GM23338 (cell line): ENCODE measurements around the gene FGF9. TPM values are rescaled to one million over a fixed set of nuclear protein-coding genes. Genes with fewer than 3 reads are reported as not detected.

Experiments used
- ATAC-seq: fragments of 200-7000 bp; cut with Tn5 transposase; 3 replicates; pipeline ENCODE4 v1.9.1; 2020
- DNase-seq: peaks from one replicate; pipeline ENCODE4 v3.0.0-alpha.2; 2015; ENCODE audit warnings: low spot score
- H2AFZ ChIP-seq: fragments of 200-600 bp; sonication (generic); 2 replicates; pipeline ENCODE4 v1.8.0; 2016; ENCODE audit warnings: antibody characterized with exemption, mild to moderate bottlenecking, moderate library complexity
- H3F3A ChIP-seq: fragments of 200-600 bp; sonication (generic); replicated peaks from 2 replicates; pipeline ENCODE4 v1.8.0; 2017; ENCODE audit warnings: antibody characterized with exemption, mixed run types, low read depth
- H3K27ac ChIP-seq: fragments of 200-600 bp; sonication (generic); 2 replicates; pipeline ENCODE4 v1.6.1; 2016; ENCODE audit warnings: low read depth
- H3K27me3 ChIP-seq: fragments of 200-600 bp; sonication (generic); 2 replicates; pipeline ENCODE4 v1.8.0; 2016; ENCODE audit warnings: mild to moderate bottlenecking, mixed run types, moderate library complexity; ENCODE audit not compliant: insufficient read depth
- H3K36me3 ChIP-seq: fragments of 200-600 bp; sonication (generic); 2 replicates; pipeline ENCODE4 v1.8.0; 2016; ENCODE audit warnings: mild to moderate bottlenecking; ENCODE audit not compliant: insufficient read depth
- H3K4me1 ChIP-seq: fragments of 200-600 bp; sonication (generic); 2 replicates; pipeline ENCODE4 v1.8.0; 2016; ENCODE audit warnings: mild to moderate bottlenecking, moderate library complexity; ENCODE audit not compliant: insufficient read depth
- H3K4me2 ChIP-seq: fragments of 200-600 bp; sonication (generic); 2 replicates; pipeline ENCODE4 v1.7.1; 2017; ENCODE audit warnings: mixed run types
- H3K4me3 ChIP-seq: fragments of 200-600 bp; sonication (generic); 2 replicates; pipeline ENCODE4 v1.6.1; 2016; ENCODE audit warnings: mixed run types
- H3K79me2 ChIP-seq: fragments of 200-600 bp; sonication (generic); replicated peaks from 2 replicates; pipeline ENCODE4 v1.8.0; 2017; ENCODE audit warnings: mild to moderate bottlenecking; ENCODE audit not compliant: insufficient read depth
- H3K9me2 ChIP-seq: fragments of 200-600 bp; sonication (generic); 2 replicates; pipeline ENCODE4 v1.8.0; 2017; ENCODE audit not compliant: insufficient read depth
- H4K20me1 ChIP-seq: fragments of 200-600 bp; sonication (generic); replicated peaks from 2 replicates; pipeline ENCODE4 v1.8.0; 2017; ENCODE audit warnings: mild to moderate bottlenecking; ENCODE audit not compliant: insufficient read depth
- H3K27ac Mint-ChIP-seq: 2 replicates; pipeline ENCODE4 v1.8.0; 2020; ENCODE audit warnings: inconsistent platforms, mild to moderate bottlenecking, moderate library complexity, mixed read lengths
- H3K27me3 Mint-ChIP-seq: 3 replicates; pipeline ENCODE4 v1.8.0; 2022; ENCODE audit warnings: low read depth, mild to moderate bottlenecking, moderate library complexity, mixed read lengths, inconsistent platforms; ENCODE audit not compliant: insufficient read depth, poor library complexity
- H3K36me3 Mint-ChIP-seq: 3 replicates; pipeline ENCODE4 v1.8.0; 2021; ENCODE audit warnings: low read depth, mild to moderate bottlenecking, inconsistent platforms, moderate library complexity, mixed read lengths
- H3K4me1 Mint-ChIP-seq: 3 replicates; pipeline ENCODE4 v1.8.0; 2020; ENCODE audit warnings: mild to moderate bottlenecking, inconsistent platforms, mixed read lengths
- H3K4me3 Mint-ChIP-seq: 3 replicates; pipeline ENCODE4 v1.8.0; 2021; ENCODE audit warnings: moderate library complexity, mild to moderate bottlenecking, inconsistent platforms, mixed read lengths
- H3K9me3 Mint-ChIP-seq: 3 replicates; pipeline ENCODE4 v1.8.0; 2020; ENCODE audit warnings: moderate library complexity, mild to moderate bottlenecking, inconsistent platforms, mixed read lengths
- CREB1 ChIP-seq: fragments of 250-450 bp; sonication (Bioruptor Pico); IDR thresholded peaks from 2 replicates; pipeline ENCODE4 v1.5.0; 2020; ENCODE audit warnings: low read depth, mild to moderate bottlenecking, moderate library complexity
- EZH2 ChIP-seq: fragments of 200-600 bp; sonication (generic); IDR thresholded peaks from one replicate; pipeline ENCODE4 v1.8.0; 2017; ENCODE audit warnings: antibody characterized with exemption, mild to moderate bottlenecking, low read depth; ENCODE audit not compliant: unreplicated experiment
- JUNB ChIP-seq: IDR thresholded peaks from one replicate; pipeline ENCODE4 v1.6.1; 2016; ENCODE audit warnings: antibody characterized with exemption; ENCODE audit not compliant: unreplicated experiment
- ZNF114 ChIP-seq: fragments of 250-450 bp; sonication (Bioruptor Pico); IDR thresholded peaks from 2 replicates; pipeline ENCODE4 v1.5.0; 2020; ENCODE audit warnings: mild to moderate bottlenecking, moderate library complexity
- ZNF331 ChIP-seq: fragments of 250-450 bp; sonication (Bioruptor Pico); IDR thresholded peaks from 2 replicates; pipeline ENCODE4 v1.5.0; 2020; ENCODE audit warnings: low read depth, mild to moderate bottlenecking, moderate library complexity
- long read RNA-seq: library from polyadenylated mRNA; unstranded; transcript quantifications from one replicate; pipeline ENCODE4 v2.0.0, GENCODE V29; 2020; ENCODE audit not compliant: unreplicated experiment
- polyA plus RNA-seq: library from polyadenylated mRNA; unstranded; fragments of >200 nt; fragmentation: Nextera tagmentation; extraction: Ambion mirVana; gene quantifications from 2 replicates; pipeline ENCODE4 v1.2.1, GENCODE V29; 2016
- total RNA-seq: library from RNA; depleted of rRNA; stranded (reverse); fragments of >200 nt; shearing (Covaris generic); gene quantifications from 2 replicates; pipeline ENCODE4 v1.2.3, GENCODE V29; 2014; rRNA removed
- TF ChIP-seq, protein P1 (sequence below): fragments of 250-450 bp; sonication (Bioruptor Pico); IDR thresholded peaks from 2 replicates; pipeline ENCODE4 v1.5.0; 2020; ENCODE audit warnings: mild to moderate bottlenecking, moderate library complexity
- TF ChIP-seq, protein P2 (sequence below): IDR thresholded peaks from one replicate; pipeline ENCODE4 v1.6.1; 2018; ENCODE audit warnings: antibody characterized with exemption; ENCODE audit not compliant: unreplicated experiment
- TF ChIP-seq, protein P3 (sequence below), 2 experiments: fragments of 200-600 bp in 1 of 2; sonication (generic) in 1 of 2; conservative IDR thresholded peaks; 2 replicates each; pipeline versions ENCODE4 v1.5.1 to v1.6.1; 2016 to 2017; ENCODE audit warnings: antibody characterized with exemption in 2 of 2, low read depth in 2 of 2, mild to moderate bottlenecking in 2 of 2, moderate library complexity in 1 of 2

FGF9 gene
- total RNA-seq: 0.08 TPM in 1 of 2 replicates, not detected in the other
- 0.27 TPM in 1 of 2 replicates, not detected in the other for polyA plus RNA-seq
- long read RNA-seq: 0 reads

DNA sequence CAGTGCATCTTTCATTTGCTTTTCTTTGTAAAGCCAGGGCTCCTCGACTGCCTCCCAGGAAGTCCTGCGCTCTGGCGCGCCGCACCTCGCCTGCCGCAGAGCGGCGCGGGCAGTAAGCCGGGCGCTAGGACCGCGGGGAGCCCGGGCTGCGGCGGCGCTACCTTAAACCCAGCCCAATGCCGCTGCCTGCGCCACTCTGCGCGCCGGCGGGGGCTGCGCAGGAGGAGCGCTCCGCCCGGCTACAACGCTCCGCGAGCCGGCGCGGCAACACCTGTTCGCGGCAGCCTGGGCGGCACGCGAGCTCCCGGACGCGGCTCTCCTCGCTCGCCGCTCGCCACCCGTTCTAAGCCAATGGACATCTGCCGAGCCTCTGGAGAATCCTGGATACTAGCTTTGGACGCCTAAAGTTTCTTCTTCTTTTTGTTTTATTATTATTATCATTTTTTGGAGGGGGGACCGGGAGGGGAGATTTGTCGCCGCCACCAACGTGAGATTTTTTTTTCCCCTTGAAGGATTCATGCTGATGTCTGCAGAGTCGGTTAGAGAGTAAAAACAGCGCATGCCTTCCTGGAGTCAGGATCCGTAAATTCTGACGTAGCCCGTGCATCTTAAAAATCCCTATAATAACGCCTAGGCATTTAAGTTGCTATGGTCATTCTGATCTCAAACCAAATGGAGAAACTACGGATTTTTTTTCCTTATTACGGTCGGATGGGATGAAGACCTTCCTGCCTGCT lies at the start of gene FGF9:
TSS of gene FGF9 (plus strand) at position 191 of the 737 bp plus-strand sequence. CDS start 840 bp downstream, outside the sequence.
- H2AFZ ChIP-seq: peak within 1 kb of the TSS; percentile 99
- peak within 1 kb of the TSS; percentile 86 for H3K4me3 Mint-ChIP-seq
- ATAC-seq: peak; percentile 63
- H3K9me2 ChIP-seq: no peaks in the 10 kb centered on the region
- peak; percentile 92 for DNase-seq
- no peak within 1 kb of the TSS for H3K27ac ChIP-seq
- peak within 1 kb of the TSS; percentile 89 for H3K4me2 ChIP-seq
- H3K27ac Mint-ChIP-seq: no peak within 1 kb of the TSS
- peaks cover 40% of the 10 kb centered on the region for H3K4me1 ChIP-seq
- H3K27me3 ChIP-seq: peaks cover 97% of the 10 kb centered on the region
- no peaks in the 10 kb centered on the region; the same call in 2 of the 3 replicates for H3K9me3 Mint-ChIP-seq
- no peaks in the 10 kb centered on the region for H3K79me2 ChIP-seq
- H3K4me1 Mint-ChIP-seq: peaks cover 34% of the 10 kb centered on the region
- peaks cover 8% of the 10 kb centered on the region for H3F3A ChIP-seq
- H4K20me1 ChIP-seq: peaks cover 12% of the 10 kb centered on the region
- H3K36me3 Mint-ChIP-seq: no peaks in the 10 kb centered on the region
- H3K27me3 Mint-ChIP-seq: peaks cover 82% of the 10 kb centered on the region
- peak within 1 kb of the TSS; percentile 87 for H3K4me3 ChIP-seq
- TF ChIP-seq EZH2 (peak; percentile 76), ZNF331 (CRISPR knock-in tag) (no peak), CREB1 (CRISPR knock-in tag) (peak; percentile 63)
- no peaks in the 10 kb centered on the region; the same call in 1 of the 2 replicates for H3K36me3 ChIP-seq

DNA sequence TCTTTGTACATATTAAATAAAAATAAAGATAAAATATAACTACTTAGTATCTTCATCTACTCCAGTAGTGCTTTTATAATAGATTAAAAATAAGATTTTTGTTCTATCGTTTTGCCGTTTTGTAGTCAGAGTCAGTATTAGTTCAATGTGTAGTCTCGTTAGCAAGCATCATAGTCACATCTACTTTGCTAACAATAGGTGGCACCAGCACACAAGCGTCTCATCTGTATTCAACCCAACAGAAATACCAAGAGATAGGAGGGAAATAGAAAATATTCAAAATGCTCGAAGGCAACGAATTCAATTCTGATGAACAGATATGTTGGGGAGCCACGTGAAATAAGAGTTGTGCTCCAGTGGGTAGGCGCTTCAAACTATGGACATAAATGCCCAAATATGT lies 45.5 kb upstream of the FGF9 start:
- Histone ChIP-seq H3K27me3 (no peaks in the 10 kb centered on the region), H3K79me2 (no peaks in the 10 kb centered on the region), H3K4me2 (no peak overlapping the region), H3K4me1 (no peaks in the 10 kb centered on the region), H3K9me2 (no peaks in the 10 kb centered on the region), H3F3A (no peaks in the 10 kb centered on the region), H2AFZ (no peak overlapping the region), H4K20me1 (no peaks in the 10 kb centered on the region), H3K4me3 (no peak overlapping the region), H3K27ac (no peak overlapping the region), H3K36me3 (no peaks in the 10 kb centered on the region)
- peaks cover 3% of the 10 kb centered on the region; the same call in 2 of the 3 replicates for H3K9me3 Mint-ChIP-seq
- no peaks in the 10 kb centered on the region for H3K4me1 Mint-ChIP-seq
- H3K36me3 Mint-ChIP-seq: no peaks in the 10 kb centered on the region; the same call in 2 of the 3 replicates
- ATAC-seq (peak; percentile 41; the same call in 2 of the 3 replicates), DNase-seq (peak; percentile 53)
- no peak overlapping the region for H3K4me3 Mint-ChIP-seq
- no peak overlapping the region for H3K27ac Mint-ChIP-seq
- peaks cover 1% of the 10 kb centered on the region for H3K27me3 Mint-ChIP-seq
- TF ChIP-seq, protein P1, sequence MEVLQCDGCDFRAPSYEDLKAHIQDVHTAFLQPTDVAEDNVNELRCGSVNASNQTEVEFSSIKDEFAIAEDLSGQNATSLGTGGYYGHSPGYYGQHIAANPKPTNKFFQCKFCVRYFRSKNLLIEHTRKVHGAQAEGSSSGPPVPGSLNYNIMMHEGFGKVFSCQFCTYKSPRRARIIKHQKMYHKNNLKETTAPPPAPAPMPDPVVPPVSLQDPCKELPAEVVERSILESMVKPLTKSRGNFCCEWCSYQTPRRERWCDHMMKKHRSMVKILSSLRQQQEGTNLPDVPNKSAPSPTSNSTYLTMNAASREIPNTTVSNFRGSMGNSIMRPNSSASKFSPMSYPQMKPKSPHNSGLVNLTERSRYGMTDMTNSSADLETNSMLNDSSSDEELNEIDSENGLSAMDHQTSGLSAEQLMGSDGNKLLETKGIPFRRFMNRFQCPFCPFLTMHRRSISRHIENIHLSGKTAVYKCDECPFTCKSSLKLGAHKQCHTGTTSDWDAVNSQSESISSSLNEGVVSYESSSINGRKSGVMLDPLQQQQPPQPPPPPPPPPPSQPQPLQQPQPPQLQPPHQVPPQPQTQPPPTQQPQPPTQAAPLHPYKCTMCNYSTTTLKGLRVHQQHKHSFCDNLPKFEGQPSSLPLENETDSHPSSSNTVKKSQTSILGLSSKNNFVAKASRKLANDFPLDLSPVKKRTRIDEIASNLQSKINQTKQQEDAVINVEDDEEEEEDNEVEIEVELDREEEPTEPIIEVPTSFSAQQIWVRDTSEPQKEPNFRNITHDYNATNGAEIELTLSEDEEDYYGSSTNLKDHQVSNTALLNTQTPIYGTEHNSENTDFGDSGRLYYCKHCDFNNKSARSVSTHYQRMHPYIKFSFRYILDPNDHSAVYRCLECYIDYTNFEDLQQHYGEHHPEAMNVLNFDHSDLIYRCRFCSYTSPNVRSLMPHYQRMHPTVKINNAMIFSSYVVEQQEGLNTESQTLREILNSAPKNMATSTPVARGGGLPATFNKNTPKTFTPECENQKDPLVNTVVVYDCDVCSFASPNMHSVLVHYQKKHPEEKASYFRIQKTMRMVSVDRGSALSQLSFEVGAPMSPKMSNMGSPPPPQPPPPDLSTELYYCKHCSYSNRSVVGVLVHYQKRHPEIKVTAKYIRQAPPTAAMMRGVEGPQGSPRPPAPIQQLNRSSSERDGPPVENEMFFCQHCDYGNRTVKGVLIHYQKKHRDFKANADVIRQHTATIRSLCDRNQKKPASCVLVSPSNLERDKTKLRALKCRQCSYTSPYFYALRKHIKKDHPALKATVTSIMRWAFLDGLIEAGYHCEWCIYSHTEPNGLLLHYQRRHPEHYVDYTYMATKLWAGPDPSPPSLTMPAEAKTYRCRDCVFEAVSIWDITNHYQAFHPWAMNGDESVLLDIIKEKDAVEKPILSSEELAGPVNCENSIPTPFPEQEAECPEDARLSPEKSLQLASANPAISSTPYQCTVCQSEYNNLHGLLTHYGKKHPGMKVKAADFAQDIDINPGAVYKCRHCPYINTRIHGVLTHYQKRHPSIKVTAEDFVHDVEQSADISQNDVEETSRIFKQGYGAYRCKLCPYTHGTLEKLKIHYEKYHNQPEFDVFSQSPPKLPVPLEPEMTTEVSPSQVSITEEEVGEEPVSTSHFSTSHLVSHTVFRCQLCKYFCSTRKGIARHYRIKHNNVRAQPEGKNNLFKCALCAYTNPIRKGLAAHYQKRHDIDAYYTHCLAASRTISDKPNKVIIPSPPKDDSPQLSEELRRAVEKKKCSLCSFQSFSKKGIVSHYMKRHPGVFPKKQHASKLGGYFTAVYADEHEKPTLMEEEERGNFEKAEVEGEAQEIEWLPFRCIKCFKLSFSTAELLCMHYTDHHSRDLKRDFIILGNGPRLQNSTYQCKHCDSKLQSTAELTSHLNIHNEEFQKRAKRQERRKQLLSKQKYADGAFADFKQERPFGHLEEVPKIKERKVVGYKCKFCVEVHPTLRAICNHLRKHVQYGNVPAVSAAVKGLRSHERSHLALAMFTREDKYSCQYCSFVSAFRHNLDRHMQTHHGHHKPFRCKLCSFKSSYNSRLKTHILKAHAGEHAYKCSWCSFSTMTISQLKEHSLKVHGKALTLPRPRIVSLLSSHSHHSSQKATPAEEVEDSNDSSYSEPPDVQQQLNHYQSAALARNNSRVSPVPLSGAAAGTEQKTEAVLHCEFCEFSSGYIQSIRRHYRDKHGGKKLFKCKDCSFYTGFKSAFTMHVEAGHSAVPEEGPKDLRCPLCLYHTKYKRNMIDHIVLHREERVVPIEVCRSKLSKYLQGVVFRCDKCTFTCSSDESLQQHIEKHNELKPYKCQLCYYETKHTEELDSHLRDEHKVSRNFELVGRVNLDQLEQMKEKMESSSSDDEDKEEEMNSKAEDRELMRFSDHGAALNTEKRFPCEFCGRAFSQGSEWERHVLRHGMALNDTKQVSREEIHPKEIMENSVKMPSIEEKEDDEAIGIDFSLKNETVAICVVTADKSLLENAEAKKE (CRISPR knock-in tag): no peak
- no peak for TF ChIP-seq JUNB
- TF ChIP-seq, protein P2, sequence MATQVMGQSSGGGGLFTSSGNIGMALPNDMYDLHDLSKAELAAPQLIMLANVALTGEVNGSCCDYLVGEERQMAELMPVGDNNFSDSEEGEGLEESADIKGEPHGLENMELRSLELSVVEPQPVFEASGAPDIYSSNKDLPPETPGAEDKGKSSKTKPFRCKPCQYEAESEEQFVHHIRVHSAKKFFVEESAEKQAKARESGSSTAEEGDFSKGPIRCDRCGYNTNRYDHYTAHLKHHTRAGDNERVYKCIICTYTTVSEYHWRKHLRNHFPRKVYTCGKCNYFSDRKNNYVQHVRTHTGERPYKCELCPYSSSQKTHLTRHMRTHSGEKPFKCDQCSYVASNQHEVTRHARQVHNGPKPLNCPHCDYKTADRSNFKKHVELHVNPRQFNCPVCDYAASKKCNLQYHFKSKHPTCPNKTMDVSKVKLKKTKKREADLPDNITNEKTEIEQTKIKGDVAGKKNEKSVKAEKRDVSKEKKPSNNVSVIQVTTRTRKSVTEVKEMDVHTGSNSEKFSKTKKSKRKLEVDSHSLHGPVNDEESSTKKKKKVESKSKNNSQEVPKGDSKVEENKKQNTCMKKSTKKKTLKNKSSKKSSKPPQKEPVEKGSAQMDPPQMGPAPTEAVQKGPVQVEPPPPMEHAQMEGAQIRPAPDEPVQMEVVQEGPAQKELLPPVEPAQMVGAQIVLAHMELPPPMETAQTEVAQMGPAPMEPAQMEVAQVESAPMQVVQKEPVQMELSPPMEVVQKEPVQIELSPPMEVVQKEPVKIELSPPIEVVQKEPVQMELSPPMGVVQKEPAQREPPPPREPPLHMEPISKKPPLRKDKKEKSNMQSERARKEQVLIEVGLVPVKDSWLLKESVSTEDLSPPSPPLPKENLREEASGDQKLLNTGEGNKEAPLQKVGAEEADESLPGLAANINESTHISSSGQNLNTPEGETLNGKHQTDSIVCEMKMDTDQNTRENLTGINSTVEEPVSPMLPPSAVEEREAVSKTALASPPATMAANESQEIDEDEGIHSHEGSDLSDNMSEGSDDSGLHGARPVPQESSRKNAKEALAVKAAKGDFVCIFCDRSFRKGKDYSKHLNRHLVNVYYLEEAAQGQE: no peak
- no peak for TF ChIP-seq ZNF114 (CRISPR knock-in tag)
- TF ChIP-seq, protein P3, sequence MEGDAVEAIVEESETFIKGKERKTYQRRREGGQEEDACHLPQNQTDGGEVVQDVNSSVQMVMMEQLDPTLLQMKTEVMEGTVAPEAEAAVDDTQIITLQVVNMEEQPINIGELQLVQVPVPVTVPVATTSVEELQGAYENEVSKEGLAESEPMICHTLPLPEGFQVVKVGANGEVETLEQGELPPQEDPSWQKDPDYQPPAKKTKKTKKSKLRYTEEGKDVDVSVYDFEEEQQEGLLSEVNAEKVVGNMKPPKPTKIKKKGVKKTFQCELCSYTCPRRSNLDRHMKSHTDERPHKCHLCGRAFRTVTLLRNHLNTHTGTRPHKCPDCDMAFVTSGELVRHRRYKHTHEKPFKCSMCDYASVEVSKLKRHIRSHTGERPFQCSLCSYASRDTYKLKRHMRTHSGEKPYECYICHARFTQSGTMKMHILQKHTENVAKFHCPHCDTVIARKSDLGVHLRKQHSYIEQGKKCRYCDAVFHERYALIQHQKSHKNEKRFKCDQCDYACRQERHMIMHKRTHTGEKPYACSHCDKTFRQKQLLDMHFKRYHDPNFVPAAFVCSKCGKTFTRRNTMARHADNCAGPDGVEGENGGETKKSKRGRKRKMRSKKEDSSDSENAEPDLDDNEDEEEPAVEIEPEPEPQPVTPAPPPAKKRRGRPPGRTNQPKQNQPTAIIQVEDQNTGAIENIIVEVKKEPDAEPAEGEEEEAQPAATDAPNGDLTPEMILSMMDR (conservative IDR thresholded peaks at IDR 0.05; ENCODE audit: low read depth in 2 of 2): peak; percentile 49 to 69
- TF ChIP-seq ZNF331 (CRISPR knock-in tag): no peak
